GM12878 (cell line): ENCODE measurements around the gene MGLL. TPM values are rescaled to one million over a fixed set of nuclear protein-coding genes. Genes with fewer than 3 reads are reported as not detected.

Experiments used
- ATAC-seq: fragments of 200-7000 bp; cut with Tn5 transposase; 3 replicates; pipeline ENCODE4 v1.9.1; 2020; ENCODE audit warnings: mild to moderate bottlenecking, moderate library complexity
- BruUV-seq: library from RNA; stranded (reverse); fragments of 400-500 nt; replicated peaks from 2 replicates; lab custom pipeline; 2021; lab: Mats Ljungman, UMichigan
- CTCF ChIA-PET: fragments of 300-600 bp; sonication (Branson Sonifier 250); formaldehyde crosslinking; extraction: SDS; loops from one replicate; lab custom pipeline; 2021; ENCODE audit warnings: inconsistent platforms; lab: Yijun Ruan, JAX
- POLR2A ChIA-PET: fragments of 350-600 bp; formaldehyde crosslinking; extraction: SDS; loops from one replicate; lab custom pipeline; 2021; ENCODE audit warnings: inconsistent platforms; lab: Charles Lee
- RAD21 ChIA-PET: fragments of 300-600 bp; sonication (Branson Sonifier 250); formaldehyde crosslinking; loops from one replicate; lab custom pipeline; 2023; ENCODE audit warnings: antibody characterized with exemption; ENCODE audit not compliant: unreplicated experiment; lab: Charles Lee
- SMC1A ChIA-PET: fragments of 300-600 bp; sonication (Branson Sonifier 250); formaldehyde crosslinking; loops from one replicate; lab custom pipeline; 2023; ENCODE audit not compliant: unreplicated experiment, uncharacterized antibody; lab: Charles Lee
- DNase-seq: peaks from one replicate; pipeline ENCODE4 v3.0.0-alpha.2; 2011; ENCODE audit warnings: low read depth, low spot score
- FAIRE-seq: peaks from 3 replicates; lab custom pipeline; 2011; peaks lifted over from hg19 to GRCh38; lab: Jason Lieb, UNC
- H2AFZ ChIP-seq: 2 replicates; pipeline ENCODE4 v1.6.0; 2011; ENCODE audit warnings: low read depth, low read length, control low read depth; ENCODE audit not compliant: control insufficient read depth
- H3K27ac ChIP-seq: 2 replicates; pipeline ENCODE4 v1.5.1; 2011; ENCODE audit warnings: control low read depth; ENCODE audit not compliant: control insufficient read depth, insufficient read depth
- H3K27me3 ChIP-seq, 2 experiments: replicated peaks in 1 of 2; 2 replicates each; pipeline versions ENCODE4 v1.6.0 to v1.6.1; 2011; ENCODE audit warnings: low read length in 1 of 2; ENCODE audit not compliant: control insufficient read depth in 2 of 2, insufficient read depth in 2 of 2
- H3K36me3 ChIP-seq, 2 experiments: 2 replicates each; pipeline ENCODE4 v1.5.1; 2011; ENCODE audit warnings: low read length in 1 of 2; ENCODE audit not compliant: control insufficient read depth in 2 of 2, insufficient read depth in 2 of 2
- H3K4me1 ChIP-seq: 2 replicates; pipeline ENCODE4 v1.6.1; 2011; ENCODE audit warnings: mild to moderate bottlenecking, low read length, moderate library complexity, mixed read lengths; ENCODE audit not compliant: control insufficient read depth, insufficient read depth
- H3K4me2 ChIP-seq: 2 replicates; pipeline ENCODE4 v1.6.0; 2011; ENCODE audit warnings: control low read depth; ENCODE audit not compliant: control insufficient read depth, insufficient read depth
- H3K4me3 ChIP-seq: fragments of 200-600 bp; sonication (generic); 2 replicates; pipeline ENCODE4 v1.5.1; 2016
- H3K79me2 ChIP-seq: 2 replicates; pipeline ENCODE4 v1.6.0; 2011; ENCODE audit warnings: low read length; ENCODE audit not compliant: control insufficient read depth, insufficient read depth
- H3K9ac ChIP-seq: 2 replicates; pipeline ENCODE4 v1.8.0; 2011; ENCODE audit warnings: low read length, control low read depth, mixed read lengths; ENCODE audit not compliant: control insufficient read depth, insufficient read depth
- H3K9me3 ChIP-seq: replicated peaks from 3 replicates; pipeline ENCODE4 v1.5.1; 2011; ENCODE audit warnings: mild to moderate bottlenecking, low read length; ENCODE audit not compliant: control insufficient read depth, insufficient read depth
- H4K20me1 ChIP-seq: 2 replicates; pipeline ENCODE4 v1.6.0; 2011; ENCODE audit not compliant: control insufficient read depth, insufficient read depth
- ATF2 ChIP-seq: IDR thresholded peaks from 2 replicates; pipeline ENCODE4 v1.6.1; 2012; ENCODE audit warnings: low read length, inconsistent platforms
- BCL11A ChIP-seq: IDR thresholded peaks from 2 replicates; pipeline ENCODE4 v1.6.1; 2011; ENCODE audit warnings: low read depth, low read length
- CHD2 ChIP-seq: IDR thresholded peaks from 2 replicates; pipeline ENCODE4 v1.6.1; 2011; ENCODE audit warnings: low read depth, low read length, improper control_type of control experiment, borderline replicate concordance
- EP300 ChIP-seq, 2 experiments: fragments of 150-350 bp in 1 of 2; IDR thresholded peaks; 2 replicates each; pipeline ENCODE4 v1.6.1; 2011 to 2012; ENCODE audit warnings: low read depth in 2 of 2, low read length in 2 of 2, borderline replicate concordance in 1 of 2, improper control_type of control experiment in 1 of 2, inconsistent platforms in 1 of 2; ENCODE audit not compliant: control insufficient read depth in 1 of 2
- HDAC2 ChIP-seq: fragments of 200-600 bp; sonication (generic); IDR thresholded peaks from 2 replicates; pipeline ENCODE4 v1.6.1; 2017
- MTA2 ChIP-seq: fragments of 450-650 bp; IDR thresholded peaks from 2 replicates; pipeline ENCODE4 v1.6.1; 2016; ENCODE audit warnings: low read depth, mild to moderate bottlenecking, moderate library complexity
- MYB ChIP-seq: fragments of 150-350 bp; IDR thresholded peaks from 2 replicates; pipeline ENCODE4 v1.6.1; 2014; ENCODE audit warnings: mild to moderate bottlenecking, low read depth, low read length, borderline replicate concordance
- NFIC ChIP-seq: IDR thresholded peaks from 2 replicates; pipeline ENCODE4 v1.6.1; 2012; ENCODE audit warnings: low read depth, mild to moderate bottlenecking, inconsistent platforms, low read length, moderate library complexity
- NR2C1 ChIP-seq: fragments of 450-650 bp; IDR thresholded peaks from 2 replicates; pipeline ENCODE4 v1.6.1; 2017; ENCODE audit warnings: antibody characterized with exemption, mild to moderate bottlenecking, moderate library complexity
- PML ChIP-seq: IDR thresholded peaks from 2 replicates; pipeline ENCODE4 v1.6.1; 2012; ENCODE audit warnings: low read length, inconsistent platforms
- RB1 ChIP-seq: fragments of 450-650 bp; formaldehyde crosslinking; IDR thresholded peaks from 2 replicates; pipeline ENCODE4 v1.6.1; 2017; ENCODE audit warnings: mild to moderate bottlenecking, borderline replicate concordance
- TCF3 ChIP-seq: IDR thresholded peaks from 2 replicates; pipeline ENCODE4 v1.6.1; 2012; ENCODE audit warnings: low read depth, mild to moderate bottlenecking, low read length, borderline replicate concordance; ENCODE audit not compliant: insufficient read depth
- WGBS: methylation state at CpG from one replicate; pipeline ENCODE4 v1.1.6; 2016; ENCODE audit warnings: low lambda C conversion rate; ENCODE audit not compliant: insufficient replicate concordance, insufficient coverage; ENCODE audit errors: missing lambda C conversion rate; 5-methylcytosine and 5-hydroxymethylcytosine counted together
- in situ Hi-C: fragments of 300-500 bp; cut with MboI; formaldehyde crosslinking; loops from 9 replicates; pipeline ENCODE4 v1.14.3; 2018; ENCODE audit warnings: mixed read lengths
- intact Hi-C: fragments of 100-400 bp; cut with micrococcal nuclease; formaldehyde crosslinking; loops from one replicate; pipeline ENCODE4 v1.14.2; 2022; ENCODE audit not compliant: unreplicated experiment
- polyA plus RNA-seq, 11 experiments: library from polyadenylated mRNA; depleted of rRNA in 4 of 11; unstranded in 6 of 11; stranded (reverse) in 5 of 11; fragments of >200 nt; fragmentation: Nextera tagmentation in 4 of 11; fragmentation: Illumina TruSeq in 1 of 11; extraction: Ambion mirVana in 4 of 11; extraction: Trizol in 1 of 11; gene quantifications; 1 replicate in 1 of 11; 2 replicates in 10 of 11; pipeline versions ENCODE4 v1.2.1 to v1.2.3, GENCODE V29; 2011 to 2016; ENCODE audit warnings: inconsistent platforms in 2 of 11, missing spikeins in 2 of 11, low read depth in 1 of 11
- total RNA-seq, 4 experiments: library from RNA; depleted of rRNA in 3 of 4; stranded (reverse); fragments of >200 nt in 3 of 4; fragmentation: Illumina TruSeq in 1 of 4; extraction: Trizol in 1 of 4; gene quantifications; 2 replicates each; pipeline versions ENCODE4 v1.2.1 to v1.2.3, GENCODE V29; 2013 to 2021
- TF ChIP-seq, protein P1 (sequence below): fragments of 450-650 bp; IDR thresholded peaks from 2 replicates; pipeline ENCODE4 v1.6.1; 2016; ENCODE audit warnings: mild to moderate bottlenecking, moderate library complexity, borderline replicate concordance
- TF ChIP-seq, protein P2 (sequence below): fragments of 450-650 bp; formaldehyde crosslinking; IDR thresholded peaks from 2 replicates; pipeline ENCODE4 v1.5.0; 2022; ENCODE audit warnings: mild to moderate bottlenecking, missing genetic modification characterization

MGLL gene
- total and polyA plus RNA-seq, 10 of the 15 experiments (the other 5 are each of a cell fraction or from before 2014, with no cell fraction given), result 44.9 to 177 (median 72.9) TPM

DNA sequence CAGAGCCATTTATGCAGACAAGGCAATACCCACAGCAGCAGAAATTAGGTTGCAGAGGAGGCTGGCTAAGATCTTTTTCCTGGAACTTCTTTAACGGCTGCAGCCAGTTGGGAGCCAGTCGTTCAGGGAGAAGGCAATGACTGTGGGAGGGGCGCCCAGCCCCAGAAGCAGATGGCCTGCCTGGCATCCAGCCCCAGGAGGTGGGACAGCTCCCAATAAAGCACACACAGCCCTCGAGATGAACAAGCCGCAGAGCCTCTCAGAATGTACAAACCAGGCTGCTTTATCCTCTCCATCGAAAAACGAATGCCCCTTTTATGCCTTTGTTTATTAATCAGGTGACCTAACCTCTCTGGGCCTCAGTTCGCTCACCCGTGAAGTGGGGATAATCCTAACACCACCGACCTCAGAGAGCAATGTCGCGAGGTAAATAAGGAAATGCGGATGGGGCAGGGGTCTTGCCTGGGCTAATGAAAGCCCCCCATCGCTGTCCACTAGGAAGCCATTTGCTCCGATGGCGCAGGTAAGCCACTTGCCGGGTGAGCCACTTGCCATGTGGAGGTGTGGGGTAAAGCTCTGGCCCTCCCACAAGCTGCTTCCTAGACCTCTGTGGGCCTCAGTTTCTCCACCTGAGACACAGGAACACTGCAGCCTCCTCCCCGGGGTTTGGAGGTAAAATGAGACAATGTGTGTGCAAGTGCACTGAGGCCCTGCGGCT is 35.8 kb downstream of the MGLL start:
- no peak overlapping the region for H3K27ac ChIP-seq
- no peak overlapping the region for H2AFZ ChIP-seq
- 85% methylated on average over 19 of the region's 19 CpGs for WGBS
- BruUV-seq, result no TSS peak
- no peak overlapping the region for H3K4me2 ChIP-seq
- H3K4me1 ChIP-seq, result peaks cover 14% of the 10 kb centered on the region
- in situ Hi-C loops, result no loop called here
- POLR2A ChIA-PET, result no interaction called here
- RAD21 ChIA-PET, result no interaction called here
- CTCF ChIA-PET, result no interaction called here
- SMC1A ChIA-PET, result interaction anchor here (0.9 kb wide), 1 partner anchor 19 kb away, joined by 3 read pairs; no protein-coding TSS in a partner anchor
- intact Hi-C loops, result no loop called here
- FAIRE-seq (no peak), DNase-seq (no peak), ATAC-seq (no peak)
- no peaks in the 10 kb centered on the region; the same call in 1 of the 2 replicates for H3K79me2 ChIP-seq
- H3K4me3 ChIP-seq, result no peak overlapping the region
- TF ChIP-seq RB1, result no peak
- TF ChIP-seq TCF3, result no peak
- TF ChIP-seq CHD2, result no peak
- no peak for TF ChIP-seq EP300 (IDR thresholded peaks at IDR 0.05; ENCODE audit: borderline replicate concordance in 1 of 2, control insufficient read depth in 1 of 2, low read depth in 2 of 2, low read length in 2 of 2)
- no peak for TF ChIP-seq ATF2
- TF ChIP-seq, protein P1, sequence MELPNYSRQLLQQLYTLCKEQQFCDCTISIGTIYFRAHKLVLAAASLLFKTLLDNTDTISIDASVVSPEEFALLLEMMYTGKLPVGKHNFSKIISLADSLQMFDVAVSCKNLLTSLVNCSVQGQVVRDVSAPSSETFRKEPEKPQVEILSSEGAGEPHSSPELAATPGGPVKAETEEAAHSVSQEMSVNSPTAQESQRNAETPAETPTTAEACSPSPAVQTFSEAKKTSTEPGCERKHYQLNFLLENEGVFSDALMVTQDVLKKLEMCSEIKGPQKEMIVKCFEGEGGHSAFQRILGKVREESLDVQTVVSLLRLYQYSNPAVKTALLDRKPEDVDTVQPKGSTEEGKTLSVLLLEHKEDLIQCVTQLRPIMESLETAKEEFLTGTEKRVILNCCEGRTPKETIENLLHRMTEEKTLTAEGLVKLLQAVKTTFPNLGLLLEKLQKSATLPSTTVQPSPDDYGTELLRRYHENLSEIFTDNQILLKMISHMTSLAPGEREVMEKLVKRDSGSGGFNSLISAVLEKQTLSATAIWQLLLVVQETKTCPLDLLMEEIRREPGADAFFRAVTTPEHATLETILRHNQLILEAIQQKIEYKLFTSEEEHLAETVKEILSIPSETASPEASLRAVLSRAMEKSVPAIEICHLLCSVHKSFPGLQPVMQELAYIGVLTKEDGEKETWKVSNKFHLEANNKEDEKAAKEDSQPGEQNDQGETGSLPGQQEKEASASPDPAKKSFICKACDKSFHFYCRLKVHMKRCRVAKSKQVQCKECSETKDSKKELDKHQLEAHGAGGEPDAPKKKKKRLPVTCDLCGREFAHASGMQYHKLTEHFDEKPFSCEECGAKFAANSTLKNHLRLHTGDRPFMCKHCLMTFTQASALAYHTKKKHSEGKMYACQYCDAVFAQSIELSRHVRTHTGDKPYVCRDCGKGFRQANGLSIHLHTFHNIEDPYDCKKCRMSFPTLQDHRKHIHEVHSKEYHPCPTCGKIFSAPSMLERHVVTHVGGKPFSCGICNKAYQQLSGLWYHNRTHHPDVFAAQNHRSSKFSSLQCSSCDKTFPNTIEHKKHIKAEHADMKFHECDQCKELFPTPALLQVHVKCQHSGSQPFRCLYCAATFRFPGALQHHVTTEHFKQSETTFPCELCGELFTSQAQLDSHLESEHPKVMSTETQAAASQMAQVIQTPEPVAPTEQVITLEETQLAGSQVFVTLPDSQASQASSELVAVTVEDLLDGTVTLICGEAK, result no peak
- TF ChIP-seq, protein P2, sequence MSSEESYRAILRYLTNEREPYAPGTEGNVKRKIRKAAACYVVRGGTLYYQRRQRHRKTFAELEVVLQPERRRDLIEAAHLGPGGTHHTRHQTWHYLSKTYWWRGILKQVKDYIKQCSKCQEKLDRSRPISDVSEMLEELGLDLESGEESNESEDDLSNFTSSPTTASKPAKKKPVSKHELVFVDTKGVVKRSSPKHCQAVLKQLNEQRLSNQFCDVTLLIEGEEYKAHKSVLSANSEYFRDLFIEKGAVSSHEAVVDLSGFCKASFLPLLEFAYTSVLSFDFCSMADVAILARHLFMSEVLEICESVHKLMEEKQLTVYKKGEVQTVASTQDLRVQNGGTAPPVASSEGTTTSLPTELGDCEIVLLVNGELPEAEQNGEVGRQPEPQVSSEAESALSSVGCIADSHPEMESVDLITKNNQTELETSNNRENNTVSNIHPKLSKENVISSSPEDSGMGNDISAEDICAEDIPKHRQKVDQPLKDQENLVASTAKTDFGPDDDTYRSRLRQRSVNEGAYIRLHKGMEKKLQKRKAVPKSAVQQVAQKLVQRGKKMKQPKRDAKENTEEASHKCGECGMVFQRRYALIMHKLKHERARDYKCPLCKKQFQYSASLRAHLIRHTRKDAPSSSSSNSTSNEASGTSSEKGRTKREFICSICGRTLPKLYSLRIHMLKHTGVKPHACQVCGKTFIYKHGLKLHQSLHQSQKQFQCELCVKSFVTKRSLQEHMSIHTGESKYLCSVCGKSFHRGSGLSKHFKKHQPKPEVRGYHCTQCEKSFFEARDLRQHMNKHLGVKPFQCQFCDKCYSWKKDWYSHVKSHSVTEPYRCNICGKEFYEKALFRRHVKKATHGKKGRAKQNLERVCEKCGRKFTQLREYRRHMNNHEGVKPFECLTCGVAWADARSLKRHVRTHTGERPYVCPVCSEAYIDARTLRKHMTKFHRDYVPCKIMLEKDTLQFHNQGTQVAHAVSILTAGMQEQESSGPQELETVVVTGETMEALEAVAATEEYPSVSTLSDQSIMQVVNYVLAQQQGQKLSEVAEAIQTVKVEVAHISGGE, result no peak
- no peak for TF ChIP-seq MTA2
- TF ChIP-seq MYB, result no peak
- no peak for TF ChIP-seq NR2C1
- TF ChIP-seq BCL11A, result no peak
- TF ChIP-seq HDAC2, result no peak
- TF ChIP-seq NFIC, result no peak
- TF ChIP-seq PML, result no peak
- no peaks in the 10 kb centered on the region for H3K9me3 ChIP-seq
- H3K36me3 ChIP-seq, result peaks cover 5 to 17% of the 10 kb centered on the region in 2 experiments; a peak in 3 of 4 replicates
- H3K9ac ChIP-seq, result no peak overlapping the region
- H4K20me1 ChIP-seq, result no peaks in the 10 kb centered on the region
- no peaks in the 10 kb centered on the region for H3K27me3 ChIP-seq
